ENCODE data around the gene TTC9B.
"Not testable (repeated sequence)": the region's sequence is repeated elsewhere in the genome, so short reads cannot be mapped to it uniquely, and the experiment has no call there.

TTC9B gene

GRCh38 chr19:40213251-40213829 lies 4.8 kb downstream of the TTC9B start:
- DNase-seq, result no peak

- no peak for DNase-seq
Observed at GRCh38 chr19:40210889-40211288, 7.3 kb downstream of the TTC9B start.

- no peak for DNase-seq
Observed at GRCh38 chr19:40208602-40209001, 9.6 kb downstream of the TTC9B start.

GRCh38 chr19:40205760-40206159 lies 12.4 kb downstream of the TTC9B start:
- no peak for DNase-seq

- no peak for DNase-seq
Observed at GRCh38 chr19:40204381-40204780, 13.8 kb downstream of the TTC9B start.

- no peak for DNase-seq
Observed at GRCh38 chr19:40200341-40201099, 17.7 kb downstream of the TTC9B start.

- no peak for DNase-seq
Observed at GRCh38 chr19:40198272-40198990, 19.8 kb downstream of the TTC9B start.

- DNase-seq, result no peak
Observed at GRCh38 chr19:40193587-40193849, 24.7 kb downstream of the TTC9B start.

GRCh38 chr19:40192758-40193586 lies 25.2 kb downstream of the TTC9B start:
- DNase-seq, result no peak

- peak; percentile 41 for DNase-seq
Observed at GRCh38 chr19:40191836-40192646, 26.1 kb downstream of the TTC9B start.

GRCh38 chr19:40190891-40191835 lies 27.0 kb downstream of the TTC9B start, which contains the start of gene MAP3K10:
Gene MAP3K10, plus strand, starts transcription at chr19:40191426. Its CDS starts 606 bp downstream, at chr19:40192032.
- peak; percentile 70 for DNase-seq

- no peak for DNase-seq
Observed at GRCh38 chr19:40184273-40184672, 33.9 kb downstream of the TTC9B start.

- DNase-seq, result no peak
Observed at GRCh38 chr19:40178756-40179155, 39.4 kb downstream of the TTC9B start.

- DNase-seq, result no peak
Observed at GRCh38 chr19:40177286-40178070, 40.7 kb downstream of the TTC9B start.

- no peak for DNase-seq
Observed at GRCh38 chr19:40175820-40176219, 42.4 kb downstream of the TTC9B start.

GRCh38 chr19:40174092-40174491 lies 44.1 kb downstream of the TTC9B start:
- DNase-seq, result no peak

- DNase-seq, result peak; percentile 29
Observed at GRCh38 chr19:40171293-40171692, 46.9 kb downstream of the TTC9B start.

- not testable (repeated sequence) for DNase-seq
Observed at GRCh38 chr19:40170303-40170989, 47.7 kb downstream of the TTC9B start.

- DNase-seq, result not testable (repeated sequence)
Observed at GRCh38 chr19:40169482-40170302, 48.5 kb downstream of the TTC9B start.
